Measurements from ENCODE around the gene CCDC8.

DNA sequence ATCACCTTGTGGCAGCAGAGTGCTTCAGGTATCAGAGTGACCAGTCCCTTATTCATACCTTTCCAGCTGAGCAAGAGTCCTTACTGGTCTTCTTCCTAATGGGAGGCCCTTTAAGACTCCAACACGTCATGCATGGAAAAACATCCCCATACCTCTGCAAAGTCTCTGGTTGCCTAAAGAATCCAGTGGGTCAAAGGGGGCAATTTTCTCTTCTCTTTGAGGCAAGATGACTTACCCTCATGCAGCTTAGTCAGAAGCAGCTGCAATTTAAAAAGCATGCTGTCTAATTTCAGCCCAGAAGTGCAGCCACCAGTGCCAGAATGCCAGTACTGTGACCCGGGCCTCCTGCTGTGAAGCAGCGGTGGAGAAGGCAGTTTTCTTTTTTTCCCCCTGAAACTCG, 47.8 kb downstream of the CCDC8 start:
- TF ChIP-seq, protein P1, sequence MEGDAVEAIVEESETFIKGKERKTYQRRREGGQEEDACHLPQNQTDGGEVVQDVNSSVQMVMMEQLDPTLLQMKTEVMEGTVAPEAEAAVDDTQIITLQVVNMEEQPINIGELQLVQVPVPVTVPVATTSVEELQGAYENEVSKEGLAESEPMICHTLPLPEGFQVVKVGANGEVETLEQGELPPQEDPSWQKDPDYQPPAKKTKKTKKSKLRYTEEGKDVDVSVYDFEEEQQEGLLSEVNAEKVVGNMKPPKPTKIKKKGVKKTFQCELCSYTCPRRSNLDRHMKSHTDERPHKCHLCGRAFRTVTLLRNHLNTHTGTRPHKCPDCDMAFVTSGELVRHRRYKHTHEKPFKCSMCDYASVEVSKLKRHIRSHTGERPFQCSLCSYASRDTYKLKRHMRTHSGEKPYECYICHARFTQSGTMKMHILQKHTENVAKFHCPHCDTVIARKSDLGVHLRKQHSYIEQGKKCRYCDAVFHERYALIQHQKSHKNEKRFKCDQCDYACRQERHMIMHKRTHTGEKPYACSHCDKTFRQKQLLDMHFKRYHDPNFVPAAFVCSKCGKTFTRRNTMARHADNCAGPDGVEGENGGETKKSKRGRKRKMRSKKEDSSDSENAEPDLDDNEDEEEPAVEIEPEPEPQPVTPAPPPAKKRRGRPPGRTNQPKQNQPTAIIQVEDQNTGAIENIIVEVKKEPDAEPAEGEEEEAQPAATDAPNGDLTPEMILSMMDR (IDR thresholded peaks at IDR 0.05), result no peak
- TF ChIP-seq POLR2A (IDR thresholded peaks at IDR 0.05) (no peak), EP300 (IDR thresholded peaks at IDR 0.05) (no peak), POLR2AphosphoS5 (IDR thresholded peaks at IDR 0.05) (no peak)

Measured in upper lobe of left lung (tissue), 4 donors.